ENCODE results near the gene PTOV1.

PTOV1 gene

GRCh38 chr19:49883094-49883493 lies 32.1 kb downstream of the PTOV1 start:
- no peaks in the 10 kb centered on the region; the same call in 1 of the 2 replicates for H3K36me3 ChIP-seq (ENCODE audit: insufficient read depth)
- no peak overlapping the region for H3K9ac ChIP-seq
- no peak overlapping the region for H2AFZ ChIP-seq (ENCODE audit: low read depth)
- no peak overlapping the region for H3K4me2 ChIP-seq
- no peaks in the 10 kb centered on the region for H3K27me3 ChIP-seq (ENCODE audit: insufficient read depth, low read depth)
- no peaks in the 10 kb centered on the region for H4K20me1 ChIP-seq (ENCODE audit: insufficient read depth)
- peaks cover 19% of the 10 kb centered on the region for H3K4me1 ChIP-seq (ENCODE audit: low read depth, poor library complexity, severe bottlenecking)
- H3K4me3 ChIP-seq (IDR thresholded peaks at IDR 0.05; ENCODE audit: insufficient read depth, low read depth, low read length) = no peak overlapping the region
- H3K27ac ChIP-seq = no peak overlapping the region
- no peaks in the 10 kb centered on the region for H3K79me2 ChIP-seq (ENCODE audit: insufficient read depth, low read depth)
- TF ChIP-seq CTCF (conservative IDR thresholded peaks at IDR 0.05; ENCODE audit: low read depth, low read length) = no peak

- Histone ChIP-seq H3K36me3 (ENCODE audit: insufficient read depth) (no peaks in the 10 kb centered on the region; the same call in 1 of the 2 replicates), H3K4me3 (IDR thresholded peaks at IDR 0.05; ENCODE audit: insufficient read depth, low read depth, low read length) (no peak overlapping the region), H3K4me2 (no peak overlapping the region), H3K9ac (no peak overlapping the region), H2AFZ (ENCODE audit: low read depth) (no peak overlapping the region), H3K27ac (no peak overlapping the region), H3K4me1 (ENCODE audit: low read depth, poor library complexity, severe bottlenecking) (peaks cover 11% of the 10 kb centered on the region), H3K79me2 (ENCODE audit: insufficient read depth, low read depth) (no peaks in the 10 kb centered on the region), H3K27me3 (ENCODE audit: insufficient read depth, low read depth) (no peaks in the 10 kb centered on the region), H4K20me1 (ENCODE audit: insufficient read depth) (no peaks in the 10 kb centered on the region)
- TF ChIP-seq CTCF (conservative IDR thresholded peaks at IDR 0.05; ENCODE audit: low read depth, low read length) = no peak
These were observed 33.1 kb downstream of the PTOV1 start for GRCh38 chr19:49884109-49884508.

- TF ChIP-seq CTCF (conservative IDR thresholded peaks at IDR 0.05; ENCODE audit: low read depth, low read length) = no peak
- H2AFZ ChIP-seq (ENCODE audit: low read depth) = no peak overlapping the region
- no peaks in the 10 kb centered on the region for H4K20me1 ChIP-seq (ENCODE audit: insufficient read depth)
- H3K4me3 ChIP-seq (IDR thresholded peaks at IDR 0.05; ENCODE audit: insufficient read depth, low read depth, low read length) = no peak overlapping the region
- H3K79me2 ChIP-seq (ENCODE audit: insufficient read depth, low read depth) = no peaks in the 10 kb centered on the region
- no peak overlapping the region for H3K9ac ChIP-seq
- peak overlapping the region; percentile 13; the same call in 1 of the 2 replicates for H3K27ac ChIP-seq
- H3K36me3 ChIP-seq (ENCODE audit: insufficient read depth) = no peaks in the 10 kb centered on the region; the same call in 1 of the 2 replicates
- no peaks in the 10 kb centered on the region for H3K27me3 ChIP-seq (ENCODE audit: insufficient read depth, low read depth)
- H3K4me1 ChIP-seq (ENCODE audit: low read depth, poor library complexity, severe bottlenecking) = peaks cover 14% of the 10 kb centered on the region
- H3K4me2 ChIP-seq = no peak overlapping the region
These were observed 33.8 kb downstream of the PTOV1 start for GRCh38 chr19:49884760-49885159.

GRCh38 chr19:49887037-49887664 lies 36.2 kb downstream of the PTOV1 start:
- H4K20me1 ChIP-seq (ENCODE audit: insufficient read depth) = no peaks in the 10 kb centered on the region
- no peak for TF ChIP-seq CTCF (conservative IDR thresholded peaks at IDR 0.05; ENCODE audit: low read depth, low read length)
- no peak overlapping the region for H3K9ac ChIP-seq
- no peaks in the 10 kb centered on the region; the same call in 1 of the 2 replicates for H3K36me3 ChIP-seq (ENCODE audit: insufficient read depth)
- H3K4me3 ChIP-seq (IDR thresholded peaks at IDR 0.05; ENCODE audit: insufficient read depth, low read depth, low read length) = no peak overlapping the region
- H3K79me2 ChIP-seq (ENCODE audit: insufficient read depth, low read depth) = no peaks in the 10 kb centered on the region
- H3K4me2 ChIP-seq = no peak overlapping the region; the same call in 1 of the 2 replicates
- H3K27me3 ChIP-seq (ENCODE audit: insufficient read depth, low read depth) = no peaks in the 10 kb centered on the region
- H2AFZ ChIP-seq (ENCODE audit: low read depth) = no peak overlapping the region
- H3K4me1 ChIP-seq (ENCODE audit: low read depth, poor library complexity, severe bottlenecking) = peaks cover 22% of the 10 kb centered on the region
- H3K27ac ChIP-seq = no peak overlapping the region
